ENCODE measurements around the gene COG5.

- TF ChIP-seq, protein P1, sequence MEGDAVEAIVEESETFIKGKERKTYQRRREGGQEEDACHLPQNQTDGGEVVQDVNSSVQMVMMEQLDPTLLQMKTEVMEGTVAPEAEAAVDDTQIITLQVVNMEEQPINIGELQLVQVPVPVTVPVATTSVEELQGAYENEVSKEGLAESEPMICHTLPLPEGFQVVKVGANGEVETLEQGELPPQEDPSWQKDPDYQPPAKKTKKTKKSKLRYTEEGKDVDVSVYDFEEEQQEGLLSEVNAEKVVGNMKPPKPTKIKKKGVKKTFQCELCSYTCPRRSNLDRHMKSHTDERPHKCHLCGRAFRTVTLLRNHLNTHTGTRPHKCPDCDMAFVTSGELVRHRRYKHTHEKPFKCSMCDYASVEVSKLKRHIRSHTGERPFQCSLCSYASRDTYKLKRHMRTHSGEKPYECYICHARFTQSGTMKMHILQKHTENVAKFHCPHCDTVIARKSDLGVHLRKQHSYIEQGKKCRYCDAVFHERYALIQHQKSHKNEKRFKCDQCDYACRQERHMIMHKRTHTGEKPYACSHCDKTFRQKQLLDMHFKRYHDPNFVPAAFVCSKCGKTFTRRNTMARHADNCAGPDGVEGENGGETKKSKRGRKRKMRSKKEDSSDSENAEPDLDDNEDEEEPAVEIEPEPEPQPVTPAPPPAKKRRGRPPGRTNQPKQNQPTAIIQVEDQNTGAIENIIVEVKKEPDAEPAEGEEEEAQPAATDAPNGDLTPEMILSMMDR (conservative IDR thresholded peaks at IDR 0.05; ENCODE audit: low read depth, low read length) = no peak
- TF ChIP-seq EZH2 (IDR thresholded peaks at IDR 0.05; ENCODE audit: borderline replicate concordance, low read depth, low read length, poor library complexity, severe bottlenecking) = no peak
Observed at GRCh38 chr7:107344286-107344685, 219.4 kb downstream of the COG5 start.
